ENCODE data around the gene CRAMP1. TPM values are rescaled to one million over a fixed set of nuclear protein-coding genes. Genes with fewer than 3 reads are reported as not detected.

The CRAMP1 gene
- total RNA-seq, 1 donor from 2014 or later, result 5.2 TPM

DNA sequence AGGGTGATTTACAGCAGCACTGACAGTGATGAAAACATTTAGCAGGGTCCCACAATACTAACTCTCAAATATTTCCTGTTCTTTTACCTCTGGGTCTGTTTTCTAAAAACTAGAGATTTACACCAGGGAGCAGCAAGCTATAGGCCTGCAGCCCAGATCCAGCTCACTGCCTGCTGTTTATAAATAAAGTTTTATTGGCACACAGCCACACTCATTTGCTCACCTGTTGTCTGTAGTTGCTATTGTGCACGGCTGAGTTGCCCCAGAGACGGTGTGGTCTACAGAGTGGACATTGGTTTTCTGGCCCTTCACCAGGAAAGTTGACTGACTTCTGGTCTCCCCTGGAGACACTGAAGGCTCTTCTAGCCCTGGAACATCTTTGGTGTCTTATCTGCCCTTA is 49.7 kb downstream of the CRAMP1 start:
- no peaks in the 10 kb centered on the region for H3K9me3 ChIP-seq (ENCODE audit: control insufficient read depth in 3 of 3, low read length in 3 of 3)
- no peaks in the 10 kb centered on the region for H3K27me3 ChIP-seq (ENCODE audit: control insufficient read depth in 3 of 3, insufficient read depth in 3 of 3, low read length in 3 of 3)
- no peaks in the 10 kb centered on the region for H3K4me1 ChIP-seq (ENCODE audit: control insufficient read depth in 3 of 3, insufficient read depth in 3 of 3, low read length in 3 of 3)
- H3K9ac ChIP-seq (ENCODE audit: low read depth in 1 of 3, low read length in 3 of 3), result no peak overlapping the region
- peaks cover 63 to 76% (median 68%) of the 10 kb centered on the region in 3 donors for H3K36me3 ChIP-seq (ENCODE audit: control insufficient read depth in 3 of 3, insufficient read depth in 3 of 3, low read length in 3 of 3)
- H3K4me3 ChIP-seq (ENCODE audit: low read length in 3 of 3), result no peak overlapping the region
- H3K27ac ChIP-seq (ENCODE audit: low read depth, low read length), result no peak overlapping the region

DNA sequence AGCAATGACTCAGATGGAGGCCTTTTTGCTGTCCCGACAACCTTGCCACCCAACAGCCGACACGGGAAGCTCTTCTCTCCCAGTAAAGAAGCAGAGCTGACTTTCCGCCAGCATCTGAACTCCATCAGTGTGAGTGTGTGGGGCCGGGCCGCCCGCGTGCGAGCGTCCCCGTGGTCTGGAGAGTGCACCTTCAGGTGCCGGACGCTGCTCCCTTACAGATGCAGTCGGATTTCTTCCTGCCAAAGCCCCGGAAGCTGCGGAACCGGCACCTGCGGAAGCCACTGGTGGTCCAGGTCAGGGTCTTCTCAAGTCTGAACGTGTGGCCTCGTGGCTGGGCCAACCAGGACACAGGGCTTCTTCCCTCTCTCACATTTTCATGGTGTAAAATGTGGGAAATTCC is 50.4 kb downstream of the CRAMP1 start:
- H3K9me3 ChIP-seq (ENCODE audit: control insufficient read depth in 3 of 3, low read length in 3 of 3), result no peaks in the 10 kb centered on the region
- no peak overlapping the region for H3K9ac ChIP-seq (ENCODE audit: low read depth in 1 of 3, low read length in 3 of 3)
- H3K36me3 ChIP-seq (ENCODE audit: control insufficient read depth in 3 of 3, insufficient read depth in 3 of 3, low read length in 3 of 3), result peaks cover 61 to 76% (median 69%) of the 10 kb centered on the region in 3 donors
- no peaks in the 10 kb centered on the region for H3K4me1 ChIP-seq (ENCODE audit: control insufficient read depth in 3 of 3, insufficient read depth in 3 of 3, low read length in 3 of 3)
- H3K4me3 ChIP-seq (ENCODE audit: low read length in 3 of 3), result no peak overlapping the region
- H3K27ac ChIP-seq (ENCODE audit: low read depth, low read length), result no peak overlapping the region
- no peaks in the 10 kb centered on the region for H3K27me3 ChIP-seq (ENCODE audit: control insufficient read depth in 3 of 3, insufficient read depth in 3 of 3, low read length in 3 of 3)

DNA sequence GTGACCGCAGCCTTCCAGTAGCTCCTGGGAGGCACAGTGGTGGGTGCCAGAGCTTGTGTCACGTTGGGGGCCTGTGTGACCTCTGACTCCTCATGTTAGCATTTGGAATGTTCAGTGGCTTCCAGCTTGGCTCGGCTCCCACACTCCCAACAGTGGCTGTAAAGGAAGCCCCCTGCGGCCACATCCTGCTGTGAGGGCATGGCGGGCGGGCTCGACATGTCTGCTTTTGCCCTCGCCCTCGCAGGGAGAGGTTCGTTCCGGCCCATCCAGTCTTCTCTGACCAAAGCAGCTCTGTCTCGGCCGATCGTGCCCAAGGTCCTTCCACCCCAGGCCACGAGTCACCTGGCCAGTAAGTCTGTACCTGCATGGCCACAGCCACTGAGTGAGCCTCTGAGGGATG is 53.7 kb downstream of the CRAMP1 start:
- Histone ChIP-seq H3K27me3 (ENCODE audit: control insufficient read depth in 3 of 3, insufficient read depth in 3 of 3, low read length in 3 of 3) (no peaks in the 10 kb centered on the region), H3K27ac (ENCODE audit: low read depth, low read length) (no peak overlapping the region), H3K4me3 (ENCODE audit: low read length in 3 of 3) (no peak overlapping the region), H3K9me3 (ENCODE audit: control insufficient read depth in 3 of 3, low read length in 3 of 3) (no peaks in the 10 kb centered on the region), H3K36me3 (ENCODE audit: control insufficient read depth in 3 of 3, insufficient read depth in 3 of 3, low read length in 3 of 3) (peaks cover 77 to 84% (median 80%) of the 10 kb centered on the region in 3 donors), H3K9ac (ENCODE audit: low read depth in 1 of 3, low read length in 3 of 3) (no peak overlapping the region), H3K4me1 (ENCODE audit: control insufficient read depth in 3 of 3, insufficient read depth in 3 of 3, low read length in 3 of 3) (no peaks in the 10 kb centered on the region)

DNA sequence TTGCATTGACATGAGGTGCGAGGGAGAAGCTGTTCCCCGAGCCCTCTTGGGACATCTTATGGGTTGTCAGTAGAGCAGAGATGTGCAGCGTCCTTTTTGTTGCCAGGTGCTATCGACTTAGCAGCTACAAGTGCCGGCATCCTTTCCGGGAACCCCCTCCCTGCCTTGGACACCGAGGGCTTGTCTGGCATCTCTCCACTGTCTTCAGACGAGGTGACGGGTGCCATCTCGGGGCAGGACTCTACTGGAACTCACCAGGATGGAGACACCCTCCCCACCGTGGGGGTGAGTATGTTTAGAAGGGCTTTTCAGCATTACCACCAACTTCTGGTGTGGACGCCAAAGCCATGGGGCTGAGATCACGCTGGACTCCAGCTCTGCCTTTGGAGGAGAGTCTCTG is 54.2 kb downstream of the CRAMP1 start:
- H3K9ac ChIP-seq (ENCODE audit: low read depth in 1 of 3, low read length in 3 of 3), result no peak overlapping the region
- no peaks in the 10 kb centered on the region for H3K4me1 ChIP-seq (ENCODE audit: control insufficient read depth in 3 of 3, insufficient read depth in 3 of 3, low read length in 3 of 3)
- no peaks in the 10 kb centered on the region for H3K9me3 ChIP-seq (ENCODE audit: control insufficient read depth in 3 of 3, low read length in 3 of 3)
- H3K4me3 ChIP-seq (ENCODE audit: low read length in 3 of 3), result no peak overlapping the region
- H3K27ac ChIP-seq (ENCODE audit: low read depth, low read length), result no peak overlapping the region
- H3K36me3 ChIP-seq (ENCODE audit: control insufficient read depth in 3 of 3, insufficient read depth in 3 of 3, low read length in 3 of 3), result peaks cover 82 to 89% (median 85%) of the 10 kb centered on the region in 3 donors
- no peaks in the 10 kb centered on the region for H3K27me3 ChIP-seq (ENCODE audit: control insufficient read depth in 3 of 3, insufficient read depth in 3 of 3, low read length in 3 of 3)

DNA sequence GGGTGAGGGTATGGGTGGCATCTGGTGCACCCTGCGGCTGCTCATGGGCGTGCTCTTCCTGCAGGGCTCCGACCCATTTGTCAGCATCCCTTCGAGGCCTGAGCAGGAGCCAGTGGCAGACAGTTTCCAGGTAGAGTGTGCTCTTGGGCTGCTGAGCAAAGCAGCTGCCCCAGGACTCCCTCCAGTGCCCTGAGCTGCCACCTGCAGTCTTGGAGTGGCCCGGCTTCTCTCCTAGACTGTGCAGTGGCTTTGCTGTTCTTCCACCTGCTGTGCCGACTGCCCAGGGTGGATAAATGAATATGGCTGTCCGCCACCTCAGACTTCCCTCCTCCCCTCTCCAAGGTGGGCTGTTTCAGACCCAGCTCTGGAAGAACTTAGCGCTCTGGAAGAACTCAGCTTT is 55.1 kb downstream of the CRAMP1 start:
- H3K27me3 ChIP-seq (ENCODE audit: control insufficient read depth in 3 of 3, insufficient read depth in 3 of 3, low read length in 3 of 3), result no peaks in the 10 kb centered on the region
- no peaks in the 10 kb centered on the region for H3K4me1 ChIP-seq (ENCODE audit: control insufficient read depth in 3 of 3, insufficient read depth in 3 of 3, low read length in 3 of 3)
- H3K4me3 ChIP-seq (ENCODE audit: low read length in 3 of 3), result no peak overlapping the region
- H3K9me3 ChIP-seq (ENCODE audit: control insufficient read depth in 3 of 3, low read length in 3 of 3), result no peaks in the 10 kb centered on the region
- H3K27ac ChIP-seq (ENCODE audit: low read depth, low read length), result no peak overlapping the region
- H3K36me3 ChIP-seq (ENCODE audit: control insufficient read depth in 3 of 3, insufficient read depth in 3 of 3, low read length in 3 of 3), result peaks cover 84 to 91% (median 90%) of the 10 kb centered on the region in 3 donors
- no peak overlapping the region for H3K9ac ChIP-seq (ENCODE audit: low read depth in 1 of 3, low read length in 3 of 3)

DNA sequence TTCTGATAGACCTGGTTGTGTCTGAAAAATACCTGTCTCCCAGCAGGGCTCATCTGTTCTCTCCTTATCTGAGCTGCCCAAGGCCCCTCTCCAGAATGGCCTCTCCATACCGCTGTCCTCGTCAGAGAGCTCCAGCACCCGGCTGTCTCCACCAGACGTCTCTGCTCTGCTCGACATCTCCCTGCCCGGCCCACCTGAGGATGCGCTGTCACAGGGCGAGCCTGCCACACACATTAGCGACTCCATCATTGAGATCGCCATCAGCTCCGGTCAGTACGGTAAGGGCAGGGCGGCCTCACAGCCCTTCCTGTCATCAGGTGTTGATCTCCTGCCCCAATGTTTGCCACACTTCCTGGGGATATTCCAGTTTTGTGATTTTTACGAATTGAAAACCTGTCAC is 55.8 kb downstream of the CRAMP1 start:
- Histone ChIP-seq H3K4me1 (ENCODE audit: control insufficient read depth in 3 of 3, insufficient read depth in 3 of 3, low read length in 3 of 3) (no peaks in the 10 kb centered on the region), H3K9me3 (ENCODE audit: control insufficient read depth in 3 of 3, low read length in 3 of 3) (no peaks in the 10 kb centered on the region), H3K36me3 (ENCODE audit: control insufficient read depth in 3 of 3, insufficient read depth in 3 of 3, low read length in 3 of 3) (peaks cover 83 to 91% (median 90%) of the 10 kb centered on the region in 3 donors), H3K9ac (ENCODE audit: low read depth in 1 of 3, low read length in 3 of 3) (no peak overlapping the region), H3K27ac (ENCODE audit: low read depth, low read length) (no peak overlapping the region), H3K27me3 (ENCODE audit: control insufficient read depth in 3 of 3, insufficient read depth in 3 of 3, low read length in 3 of 3) (no peaks in the 10 kb centered on the region), H3K4me3 (ENCODE audit: low read length in 3 of 3) (no peak overlapping the region)

DNA sequence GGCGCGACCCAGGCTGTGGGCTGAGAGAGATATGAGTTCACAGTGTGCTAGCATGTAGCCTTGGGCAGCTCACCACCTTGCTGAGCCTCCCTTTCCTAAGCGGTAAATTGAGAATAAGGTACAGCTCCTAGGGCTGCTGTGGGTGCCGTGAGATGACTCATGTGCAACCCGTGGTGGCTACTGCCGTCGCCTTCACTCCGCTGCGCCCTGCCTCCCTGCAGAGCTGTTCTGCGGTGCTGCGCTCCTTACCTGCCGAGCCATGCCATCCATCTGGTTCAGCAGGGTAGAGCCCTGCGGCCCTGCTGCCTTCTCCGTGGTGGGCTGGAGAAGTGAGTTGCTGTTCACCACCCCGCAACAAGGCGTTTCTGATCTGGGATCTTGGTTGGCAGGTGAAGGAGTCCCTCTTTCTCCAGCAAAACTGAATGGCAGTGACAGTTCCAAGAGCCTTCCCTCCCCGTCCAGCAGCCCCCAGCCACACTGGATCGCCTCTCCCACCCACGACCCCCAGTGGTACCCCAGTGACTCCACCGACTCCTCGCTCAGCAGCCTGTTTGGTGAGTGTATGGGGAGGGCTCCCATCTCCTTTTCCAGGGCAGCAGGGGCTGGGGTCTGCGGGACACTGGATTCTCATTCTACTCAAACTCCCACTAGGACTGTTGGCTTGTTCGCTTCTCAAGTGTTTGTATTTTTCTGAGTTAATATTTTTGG is 56.6 kb downstream of the CRAMP1 start:
- Histone ChIP-seq H3K4me3 (ENCODE audit: low read length in 3 of 3) (no peak overlapping the region), H3K36me3 (ENCODE audit: control insufficient read depth in 3 of 3, insufficient read depth in 3 of 3, low read length in 3 of 3) (peaks cover 86 to 89% (median 86%) of the 10 kb centered on the region in 3 donors), H3K27ac (ENCODE audit: low read depth, low read length) (no peak overlapping the region), H3K27me3 (ENCODE audit: control insufficient read depth in 3 of 3, insufficient read depth in 3 of 3, low read length in 3 of 3) (no peaks in the 10 kb centered on the region), H3K9me3 (ENCODE audit: control insufficient read depth in 3 of 3, low read length in 3 of 3) (no peaks in the 10 kb centered on the region), H3K9ac (ENCODE audit: low read depth in 1 of 3, low read length in 3 of 3) (no peak overlapping the region), H3K4me1 (ENCODE audit: control insufficient read depth in 3 of 3, insufficient read depth in 3 of 3, low read length in 3 of 3) (no peaks in the 10 kb centered on the region)

GRCh38 chr16:1669698-1670097 is 57.5 kb downstream of the CRAMP1 start:
- H3K27me3 ChIP-seq (ENCODE audit: control insufficient read depth in 3 of 3, insufficient read depth in 3 of 3, low read length in 3 of 3), result no peaks in the 10 kb centered on the region
- no peak overlapping the region for H3K4me3 ChIP-seq (ENCODE audit: low read length in 3 of 3)
- H3K9me3 ChIP-seq (ENCODE audit: control insufficient read depth in 3 of 3, low read length in 3 of 3), result no peaks in the 10 kb centered on the region
- H3K36me3 ChIP-seq (ENCODE audit: control insufficient read depth in 3 of 3, insufficient read depth in 3 of 3, low read length in 3 of 3), result peaks cover 90% of the 10 kb centered on the region in 3 donors
- no peak overlapping the region for H3K27ac ChIP-seq (ENCODE audit: low read depth, low read length)
- H3K9ac ChIP-seq (ENCODE audit: low read depth in 1 of 3, low read length in 3 of 3), result no peak overlapping the region
- H3K4me1 ChIP-seq (ENCODE audit: control insufficient read depth in 3 of 3, insufficient read depth in 3 of 3, low read length in 3 of 3), result no peaks in the 10 kb centered on the region

- H3K27me3 ChIP-seq (ENCODE audit: control insufficient read depth in 3 of 3, insufficient read depth in 3 of 3, low read length in 3 of 3), result no peaks in the 10 kb centered on the region
- H3K9ac ChIP-seq (ENCODE audit: low read depth in 1 of 3, low read length in 3 of 3), result no peak overlapping the region
- no peak overlapping the region for H3K4me3 ChIP-seq (ENCODE audit: low read length in 3 of 3)
- H3K27ac ChIP-seq (ENCODE audit: low read depth, low read length), result no peak overlapping the region
- H3K9me3 ChIP-seq (ENCODE audit: control insufficient read depth in 3 of 3, low read length in 3 of 3), result no peaks in the 10 kb centered on the region
- no peaks in the 10 kb centered on the region for H3K4me1 ChIP-seq (ENCODE audit: control insufficient read depth in 3 of 3, insufficient read depth in 3 of 3, low read length in 3 of 3)
- peaks cover 90% of the 10 kb centered on the region in 3 donors for H3K36me3 ChIP-seq (ENCODE audit: control insufficient read depth in 3 of 3, insufficient read depth in 3 of 3, low read length in 3 of 3)
Observed at GRCh38 chr16:1670371-1670770, 58.2 kb downstream of the CRAMP1 start.

DNA sequence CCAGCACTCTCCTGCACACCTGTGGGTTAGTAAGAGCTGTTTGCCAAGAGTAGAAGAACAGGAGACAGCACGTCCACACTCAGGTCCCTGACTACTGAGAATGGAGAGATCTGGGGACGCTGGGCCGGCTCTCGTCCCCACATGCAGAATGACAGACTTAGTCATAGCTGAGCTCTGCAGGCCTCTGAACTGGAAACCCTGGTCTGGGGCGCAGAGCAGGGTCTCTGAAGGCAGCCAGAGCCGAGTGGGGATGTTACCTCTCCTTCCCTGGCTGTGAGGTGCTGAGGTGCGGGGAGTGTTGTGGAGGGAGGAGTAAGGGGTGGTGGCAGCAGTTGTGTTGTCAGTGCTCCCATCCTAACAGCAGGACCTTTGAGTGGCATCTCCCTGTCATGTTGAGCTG is 58.7 kb downstream of the CRAMP1 start:
- Histone ChIP-seq H3K9ac (ENCODE audit: low read depth in 1 of 3, low read length in 3 of 3) (no peak overlapping the region), H3K27ac (ENCODE audit: low read depth, low read length) (no peak overlapping the region), H3K36me3 (ENCODE audit: control insufficient read depth in 3 of 3, insufficient read depth in 3 of 3, low read length in 3 of 3) (peaks cover 87 to 90% (median 89%) of the 10 kb centered on the region in 3 donors)

More for the DNA sequence above, 58.7 kb downstream of the CRAMP1 start:
- Histone ChIP-seq H3K4me3 (ENCODE audit: low read length in 3 of 3) (no peak overlapping the region), H3K27me3 (ENCODE audit: control insufficient read depth in 3 of 3, insufficient read depth in 3 of 3, low read length in 3 of 3) (no peaks in the 10 kb centered on the region), H3K9me3 (ENCODE audit: control insufficient read depth in 3 of 3, low read length in 3 of 3) (no peaks in the 10 kb centered on the region), H3K4me1 (ENCODE audit: control insufficient read depth in 3 of 3, insufficient read depth in 3 of 3, low read length in 3 of 3) (no peaks in the 10 kb centered on the region)
